Embryonic facial prominence (tissue), 1 donor: ENCODE data around the gene FGF4.

Experiments used
- DNase-seq: peaks from one replicate; pipeline ENCODE4 v3.0.0-alpha.2; 2016; ENCODE audit errors: extremely low spot score

Gene FGF4, protein sequence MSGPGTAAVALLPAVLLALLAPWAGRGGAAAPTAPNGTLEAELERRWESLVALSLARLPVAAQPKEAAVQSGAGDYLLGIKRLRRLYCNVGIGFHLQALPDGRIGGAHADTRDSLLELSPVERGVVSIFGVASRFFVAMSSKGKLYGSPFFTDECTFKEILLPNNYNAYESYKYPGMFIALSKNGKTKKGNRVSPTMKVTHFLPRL

GRCh38 chr11:69775163-69775755, at the start of gene FGF4:
TSS of gene FGF4 (minus strand) at chr11:69775341. CDS start at chr11:69775084, 257 bp downstream.
- DNase-seq: no peak

GRCh38 chr11:69823641-69824265, 48.6 kb upstream of the FGF4 start:
- no peak for DNase-seq

GRCh38 chr11:69822676-69823494, 47.7 kb upstream of the FGF4 start:
- no peak for DNase-seq

GRCh38 chr11:69821511-69822040, 46.4 kb upstream of the FGF4 start:
- DNase-seq: no peak

GRCh38 chr11:69820441-69820840, 45.3 kb upstream of the FGF4 start:
- no peak for DNase-seq

GRCh38 chr11:69819541-69820070, 44.5 kb upstream of the FGF4 start:
- DNase-seq: no peak

DNA sequence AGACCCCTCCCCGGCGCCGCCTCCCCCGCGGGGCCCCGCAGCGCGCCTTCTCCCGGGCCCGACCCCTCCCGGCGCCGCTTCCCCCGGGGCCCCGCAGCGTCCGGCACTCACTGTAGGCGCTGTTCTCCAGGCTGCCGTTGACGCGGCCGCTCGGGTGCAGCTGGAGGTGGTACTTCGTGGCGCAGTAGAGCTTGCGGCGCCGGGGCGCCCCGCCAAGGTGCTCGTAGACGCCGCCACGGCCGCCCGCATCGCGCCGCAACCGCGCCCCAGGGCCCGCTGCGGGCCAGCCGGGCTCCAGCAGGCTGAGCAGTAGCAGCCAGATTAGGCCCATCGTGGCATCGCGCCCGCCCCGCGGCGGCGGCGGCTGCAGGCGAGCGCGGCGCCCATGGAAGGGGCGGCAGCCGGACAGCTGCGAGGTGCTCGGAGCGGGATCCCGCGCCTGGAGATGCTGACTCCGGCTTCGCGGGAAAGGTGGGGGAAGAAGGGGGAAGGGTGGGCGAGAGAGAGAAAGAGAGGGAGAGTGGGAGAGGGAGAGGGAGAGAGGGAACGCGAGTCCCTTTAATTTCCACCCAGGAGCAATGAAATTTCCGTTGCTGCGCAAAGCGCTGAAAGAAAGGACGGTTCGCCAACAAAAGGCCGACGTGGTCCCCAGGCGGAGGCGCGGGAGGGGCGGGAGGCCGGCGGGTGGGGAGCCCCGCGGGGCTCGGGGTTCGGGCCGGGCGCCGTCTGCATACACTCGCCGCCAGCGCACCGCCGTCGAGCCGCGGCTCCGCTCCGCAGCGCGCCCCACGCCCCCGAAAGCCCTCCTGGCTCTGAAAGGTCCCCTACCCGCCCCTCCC, 43.7 kb upstream of the FGF4 start, which contains the start of gene FGF3:
Gene FGF3, minus strand, starts transcription at position 814 of the 839 bp plus-strand sequence. Its CDS starts 483 bp downstream, at position 331.
- no peak for DNase-seq

- no peak for DNase-seq
Measured at GRCh38 chr11:69818231-69818602, 43.1 kb upstream of the FGF4 start.

DNA sequence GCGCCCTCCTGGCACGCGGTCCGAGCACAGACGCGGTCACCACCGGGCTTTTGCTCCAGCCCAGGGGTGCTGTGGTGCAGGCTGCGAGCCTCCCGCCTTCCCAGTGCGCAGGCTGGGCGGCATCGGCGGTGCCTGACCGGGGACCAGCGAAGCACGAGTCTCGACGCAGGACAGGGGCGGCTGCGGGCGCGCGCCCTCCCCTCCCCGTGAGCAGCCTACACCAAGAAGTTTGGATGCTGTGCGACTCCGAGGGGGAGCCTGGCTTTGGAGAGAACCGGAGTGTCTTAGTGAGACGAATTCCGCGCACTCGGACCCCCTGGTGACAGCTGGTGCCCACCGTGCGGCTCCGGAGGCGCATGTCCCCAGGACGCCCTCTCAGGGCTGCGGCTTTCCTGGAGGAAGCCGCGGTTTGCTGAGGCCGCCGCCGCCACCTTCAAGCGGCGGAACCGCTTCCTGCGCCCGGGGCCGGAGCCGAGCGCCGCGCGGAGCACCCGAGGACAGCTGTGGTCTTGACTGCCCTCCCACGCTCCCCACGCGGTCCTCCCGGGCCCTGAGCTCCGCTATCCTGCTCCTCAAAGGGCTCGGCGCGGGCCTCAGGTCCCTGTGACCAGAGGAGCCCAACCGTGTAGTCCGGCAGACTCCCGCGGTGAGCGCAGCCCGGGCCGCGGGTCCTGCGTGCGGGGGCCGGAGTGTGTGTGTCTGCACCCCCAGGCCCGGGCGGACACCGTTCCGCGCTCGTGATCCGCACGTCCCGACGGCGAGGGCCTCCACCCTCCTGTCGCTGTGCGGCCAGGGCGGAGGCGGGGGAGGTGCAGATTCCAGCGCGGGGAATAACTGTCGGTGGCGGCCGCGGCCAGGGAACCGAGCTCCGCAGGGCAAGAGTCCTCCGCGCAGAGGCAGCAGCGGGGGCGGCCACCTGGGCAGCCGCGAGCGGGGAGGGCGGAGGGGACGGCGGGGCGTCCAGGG, 42.4 kb upstream of the FGF4 start:
- no peak for DNase-seq

GRCh38 chr11:69816671-69817070, 41.5 kb upstream of the FGF4 start:
- no peak for DNase-seq

- DNase-seq: no peak
Measured at GRCh38 chr11:69815973-69816372, 40.8 kb upstream of the FGF4 start.

DNA sequence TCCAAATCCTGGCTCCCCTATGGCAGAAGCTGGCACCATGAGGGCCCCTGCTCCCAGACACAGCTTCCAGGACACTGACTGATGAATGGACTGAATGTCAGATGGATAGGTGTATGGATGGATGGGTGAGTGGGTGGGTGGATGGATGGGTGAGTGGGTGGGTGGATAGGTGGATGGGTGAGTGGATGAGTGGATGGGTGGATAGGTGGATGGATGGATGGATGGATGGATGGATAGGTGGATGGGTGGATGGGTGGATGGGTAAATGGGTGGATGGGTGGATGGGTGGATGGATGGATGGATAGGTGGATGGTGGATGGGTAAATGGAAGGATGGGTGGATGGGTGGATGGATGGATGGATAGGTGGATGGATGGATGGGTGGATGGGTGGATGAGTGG, 39.8 kb upstream of the FGF4 start:
- no peak for DNase-seq

GRCh38 chr11:69814411-69814810, 39.3 kb upstream of the FGF4 start:
- DNase-seq: no peak

DNA sequence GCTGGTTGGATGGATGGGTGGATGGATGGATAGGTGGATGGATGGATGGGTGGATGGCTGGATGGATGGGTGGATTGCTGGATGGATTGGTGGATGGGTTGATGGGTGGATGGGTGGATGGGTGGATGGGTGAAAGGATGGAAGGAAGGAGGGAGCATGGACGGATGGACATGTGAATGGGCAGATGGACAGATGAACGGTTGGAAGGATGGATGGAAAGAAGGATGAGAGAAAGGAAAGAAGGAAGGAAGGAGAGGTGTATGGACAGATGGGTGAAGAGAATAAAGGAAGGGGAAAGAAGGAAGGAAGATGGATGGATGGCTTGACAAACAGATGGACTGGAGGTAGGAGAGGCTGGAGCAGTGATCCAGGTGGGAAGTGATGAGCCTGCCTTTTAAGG, 38.7 kb upstream of the FGF4 start:
- no peak for DNase-seq

DNA sequence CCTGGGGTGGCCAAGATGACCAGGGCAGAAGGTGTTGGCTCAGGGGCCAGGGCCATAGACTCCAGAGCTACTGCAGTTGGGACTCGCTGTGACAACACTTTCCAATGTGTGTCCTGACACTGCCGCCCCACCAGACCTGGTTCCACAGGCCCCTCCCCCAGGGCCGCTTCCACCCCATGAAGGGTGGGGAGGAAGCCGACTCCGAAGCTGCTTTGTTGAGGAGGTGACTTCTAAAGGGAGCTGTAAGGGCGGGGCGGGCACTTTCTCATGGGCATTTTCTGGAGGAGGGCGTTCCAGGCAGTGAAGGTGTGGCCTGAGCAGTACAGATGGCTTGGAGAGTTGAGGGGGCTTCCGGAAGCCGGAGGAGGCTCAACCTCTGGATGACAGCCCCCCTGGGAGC, 37.8 kb upstream of the FGF4 start:
- no peak for DNase-seq

- no peak for DNase-seq
Measured at GRCh38 chr11:69812256-69812655, 37.1 kb upstream of the FGF4 start.

DNA sequence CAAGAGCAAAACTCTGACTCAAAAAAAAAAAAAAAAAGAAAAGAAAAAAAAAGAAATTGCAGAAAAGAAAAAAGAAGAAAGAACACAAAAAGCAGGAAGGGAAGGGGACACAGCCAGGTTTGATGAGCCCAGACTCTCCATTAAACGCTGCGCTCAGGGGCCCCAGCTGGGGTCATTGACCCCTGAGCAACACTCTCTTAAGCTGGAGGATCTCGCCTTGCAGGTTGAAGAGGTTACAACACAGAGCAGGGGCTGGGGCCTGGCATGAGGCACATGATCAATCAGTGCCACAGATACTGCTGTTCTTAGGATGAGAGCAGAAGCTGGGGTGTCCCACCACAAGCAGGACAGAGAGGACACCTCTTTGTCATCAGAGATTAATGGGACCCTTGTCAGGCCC, 36.3 kb upstream of the FGF4 start:
- no peak for DNase-seq

GRCh38 chr11:69810289-69811118, 35.4 kb upstream of the FGF4 start:
- DNase-seq: no peak

GRCh38 chr11:69808667-69809086, 33.5 kb upstream of the FGF4 start:
- DNase-seq: no peak
